ENCODE data around the gene CAT.

CAT gene

GRCh38 chr11:34404280-34404679 lies 34.5 kb upstream of the CAT start:
- no peak for DNase-seq (ENCODE audit: low spot score)
- no peak for TF ChIP-seq CTCF (IDR thresholded peaks at IDR 0.05)
- Histone ChIP-seq H3K4me3 (no peak overlapping the region), H3K27ac (no peak overlapping the region)

- no peak for TF ChIP-seq CTCF (IDR thresholded peaks at IDR 0.05)
- peak overlapping the region; percentile 35 for H3K4me3 ChIP-seq
- DNase-seq (ENCODE audit: low spot score): no peak
- no peak overlapping the region for H3K27ac ChIP-seq
These were observed 33.5 kb upstream of the CAT start for GRCh38 chr11:34405079-34405858.

GRCh38 chr11:34406413-34406812 lies 32.3 kb upstream of the CAT start:
- no peak overlapping the region for H3K27ac ChIP-seq
- no peak for TF ChIP-seq CTCF (IDR thresholded peaks at IDR 0.05)
- H3K4me3 ChIP-seq: no peak overlapping the region
- DNase-seq (ENCODE audit: low spot score): no peak

GRCh38 chr11:34407121-34407813 lies 31.5 kb upstream of the CAT start:
- no peak for TF ChIP-seq CTCF (IDR thresholded peaks at IDR 0.05)
- no peak for DNase-seq (ENCODE audit: low spot score)
- Histone ChIP-seq H3K4me3 (no peak overlapping the region), H3K27ac (no peak overlapping the region)

- no peak for DNase-seq (ENCODE audit: low spot score)
- no peak for TF ChIP-seq CTCF (IDR thresholded peaks at IDR 0.05)
- no peak overlapping the region for H3K4me3 ChIP-seq
These were observed 30.1 kb upstream of the CAT start for GRCh38 chr11:34408580-34409172.

GRCh38 chr11:34411111-34411510 lies 27.6 kb upstream of the CAT start:
- DNase-seq (ENCODE audit: low spot score): no peak
- no peak overlapping the region for H3K27ac ChIP-seq
- TF ChIP-seq CTCF (IDR thresholded peaks at IDR 0.05): no peak
- no peak overlapping the region for H3K4me3 ChIP-seq

More at GRCh38 chr11:34408580-34409172, 30.1 kb upstream of the CAT start:
- no peak overlapping the region for H3K27ac ChIP-seq

All from coronary artery (tissue), 2 donors.